A549 (cell line): ENCODE measurements around the gene FAM90A1.
"Not testable (repeated sequence)": the region's sequence is repeated elsewhere in the genome, so short reads cannot be mapped to it uniquely, and the experiment has no call there.

Source experiments
- BHLHE40 ChIP-seq: IDR thresholded peaks from 2 replicates; pipeline ENCODE4 v1.6.1; 2012; ENCODE audit warnings: low read depth, low read length, inconsistent platforms
- GATA3 ChIP-seq: IDR thresholded peaks from 2 replicates; pipeline ENCODE4 v1.6.1; 2012; ENCODE audit warnings: borderline replicate concordance
- NR3C1 ChIP-seq: fragments of >200 bp; sonication (Bioruptor Twin); formaldehyde crosslinking; IDR thresholded peaks from 3 replicates; pipeline ENCODE4 v1.6.1; 2017
- POLR2A ChIP-seq: IDR thresholded peaks from 2 replicates; pipeline ENCODE4 v1.6.1; 2012; ENCODE audit warnings: mild to moderate bottlenecking, low read length
- TF ChIP-seq, protein P1 (sequence below): fragments of >200 bp; sonication (Bioruptor Twin); formaldehyde crosslinking; IDR thresholded peaks from 3 replicates; pipeline ENCODE4 v1.5.1; 2016
- TF ChIP-seq, protein P2 (sequence below): IDR thresholded peaks from 2 replicates; pipeline ENCODE4 v1.6.1; 2012

DNA sequence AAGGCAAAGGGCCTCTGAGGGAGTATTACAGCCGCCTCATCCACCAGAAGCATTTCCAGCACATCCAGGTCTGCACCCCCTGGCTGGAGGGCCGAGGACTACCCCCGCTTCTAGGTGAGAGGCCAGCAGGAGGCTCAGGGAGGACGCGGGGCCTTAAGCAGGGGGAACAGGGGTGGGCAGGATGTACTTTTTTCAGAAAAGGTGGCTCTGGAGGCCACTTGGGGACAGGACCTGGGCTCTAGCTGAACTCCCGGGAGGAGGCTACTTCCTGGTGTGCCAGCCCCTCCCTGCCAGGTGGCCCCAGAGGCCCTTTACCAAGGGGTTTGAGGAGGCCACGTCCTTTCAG lies 287 bp upstream of the FAM90A1 start:
- TF ChIP-seq BHLHE40, NR3C1, POLR2A, GATA3: not testable (repeated sequence)
- TF ChIP-seq, protein P1, sequence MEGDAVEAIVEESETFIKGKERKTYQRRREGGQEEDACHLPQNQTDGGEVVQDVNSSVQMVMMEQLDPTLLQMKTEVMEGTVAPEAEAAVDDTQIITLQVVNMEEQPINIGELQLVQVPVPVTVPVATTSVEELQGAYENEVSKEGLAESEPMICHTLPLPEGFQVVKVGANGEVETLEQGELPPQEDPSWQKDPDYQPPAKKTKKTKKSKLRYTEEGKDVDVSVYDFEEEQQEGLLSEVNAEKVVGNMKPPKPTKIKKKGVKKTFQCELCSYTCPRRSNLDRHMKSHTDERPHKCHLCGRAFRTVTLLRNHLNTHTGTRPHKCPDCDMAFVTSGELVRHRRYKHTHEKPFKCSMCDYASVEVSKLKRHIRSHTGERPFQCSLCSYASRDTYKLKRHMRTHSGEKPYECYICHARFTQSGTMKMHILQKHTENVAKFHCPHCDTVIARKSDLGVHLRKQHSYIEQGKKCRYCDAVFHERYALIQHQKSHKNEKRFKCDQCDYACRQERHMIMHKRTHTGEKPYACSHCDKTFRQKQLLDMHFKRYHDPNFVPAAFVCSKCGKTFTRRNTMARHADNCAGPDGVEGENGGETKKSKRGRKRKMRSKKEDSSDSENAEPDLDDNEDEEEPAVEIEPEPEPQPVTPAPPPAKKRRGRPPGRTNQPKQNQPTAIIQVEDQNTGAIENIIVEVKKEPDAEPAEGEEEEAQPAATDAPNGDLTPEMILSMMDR = not testable (repeated sequence)
- TF ChIP-seq, protein P2, sequence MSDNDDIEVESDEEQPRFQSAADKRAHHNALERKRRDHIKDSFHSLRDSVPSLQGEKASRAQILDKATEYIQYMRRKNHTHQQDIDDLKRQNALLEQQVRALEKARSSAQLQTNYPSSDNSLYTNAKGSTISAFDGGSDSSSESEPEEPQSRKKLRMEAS = not testable (repeated sequence)
